PC-3 (cell line): ENCODE measurements around the gene ABHD15. TPM values are rescaled to one million over a fixed set of nuclear protein-coding genes. Genes with fewer than 3 reads are reported as not detected.

Experiments
- ATAC-seq: fragments of 200-7000 bp; cut with Tn5 transposase; 2 replicates; pipeline ENCODE4 v1.9.1; 2020; ENCODE audit warnings: mild to moderate bottlenecking, moderate library complexity
- BruUV-seq: library from RNA; stranded (reverse); fragments of 400-500 nt; replicated peaks from 2 replicates; lab custom pipeline; 2021; lab: Mats Ljungman, UMichigan
- CTCF ChIA-PET: fragments of 300-600 bp; sonication (Branson Sonifier 250); formaldehyde crosslinking; loops from one replicate; lab custom pipeline; 2022; ENCODE audit warnings: antibody characterized with exemption; lab: Charles Lee
- POLR2A ChIA-PET: fragments of 300-600 bp; sonication (Branson Sonifier 250); formaldehyde crosslinking; loops from one replicate; lab custom pipeline; 2022; ENCODE audit warnings: antibody characterized with exemption; ENCODE audit not compliant: unreplicated experiment; lab: Charles Lee
- DNase-seq: peaks from one replicate; pipeline ENCODE4 v3.0.0-alpha.2; 2015
- H2AFZ ChIP-seq: fragments of 300-600 bp; sonication (generic); 2 replicates; pipeline ENCODE4 v1.6.0; 2016; ENCODE audit warnings: antibody characterized with exemption, low read length
- H3F3A ChIP-seq: fragments of 300-600 bp; sonication (generic); one replicate; pipeline ENCODE4 v1.6.0; 2017; ENCODE audit warnings: antibody characterized with exemption, low read length, control low read depth, mild to moderate bottlenecking; ENCODE audit not compliant: unreplicated experiment
- H3K27ac ChIP-seq: fragments of 300-600 bp; sonication (generic); 2 replicates; pipeline ENCODE4 v1.5.1; 2016; ENCODE audit warnings: mild to moderate bottlenecking, low read length
- H3K27me3 ChIP-seq: fragments of 300-600 bp; sonication (generic); 2 replicates; pipeline ENCODE4 v1.6.1; 2016; ENCODE audit warnings: low read length, mixed read lengths
- H3K36me3 ChIP-seq: fragments of 300-600 bp; sonication (generic); 2 replicates; pipeline ENCODE4 v1.6.1; 2016; ENCODE audit warnings: low read depth, mixed run types, low read length, mixed read lengths
- H3K4me1 ChIP-seq: fragments of 300-600 bp; sonication (generic); 2 replicates; pipeline ENCODE4 v1.5.1; 2016; ENCODE audit warnings: low read length; ENCODE audit not compliant: insufficient read depth
- H3K4me2 ChIP-seq: fragments of 300-600 bp; sonication (generic); 2 replicates; pipeline ENCODE4 v1.6.0; 2016; ENCODE audit warnings: low read length
- H3K4me3 ChIP-seq: fragments of 300-600 bp; sonication (generic); 2 replicates; pipeline ENCODE4 v1.5.1; 2016; ENCODE audit warnings: mild to moderate bottlenecking, low read length, mixed read lengths
- H3K79me2 ChIP-seq: fragments of 300-600 bp; sonication (generic); 2 replicates; pipeline ENCODE4 v1.6.1; 2017; ENCODE audit warnings: low read length, mixed read lengths
- H3K9ac ChIP-seq: fragments of 300-600 bp; sonication (generic); 2 replicates; pipeline ENCODE4 v1.6.0; 2016; ENCODE audit warnings: mild to moderate bottlenecking, low read length
- H3K9me2 ChIP-seq: fragments of 300-600 bp; sonication (generic); replicated peaks from 2 replicates; pipeline ENCODE4 v1.6.1; 2016; ENCODE audit warnings: mixed run types, low read length, mixed read lengths
- H3K9me3 ChIP-seq: fragments of 300-600 bp; sonication (generic); 2 replicates; pipeline ENCODE4 v1.6.1; 2016; ENCODE audit warnings: low read length, mixed read lengths
- H4K20me1 ChIP-seq: fragments of 300-600 bp; sonication (generic); 2 replicates; pipeline ENCODE4 v1.6.1; 2016; ENCODE audit warnings: low read length, mixed read lengths
- EZH2 ChIP-seq: fragments of 300-600 bp; sonication (generic); IDR thresholded peaks from one replicate; pipeline ENCODE4 v1.6.1; 2017; ENCODE audit warnings: antibody characterized with exemption, mild to moderate bottlenecking, low read length; ENCODE audit not compliant: unreplicated experiment
- EZH2phosphoT487 ChIP-seq: fragments of 300-600 bp; sonication (generic); IDR thresholded peaks from 2 replicates; pipeline ENCODE4 v1.6.1; 2018; ENCODE audit warnings: mild to moderate bottlenecking, antibody characterized with exemption, low read length, borderline replicate concordance
- intact Hi-C: fragments of 100-400 bp; cut with micrococcal nuclease; formaldehyde crosslinking; loops from 2 replicates; pipeline ENCODE4 v1.9.0; 2023
- total RNA-seq: library from RNA; depleted of rRNA; stranded (reverse); fragments of >200 nt; gene quantifications from 2 replicates; pipeline ENCODE4 v1.2.3, GENCODE V29; 2014; rRNA removed
- TF ChIP-seq, protein P1 (sequence below): fragments of 300-600 bp; sonication (generic); conservative IDR thresholded peaks from 2 replicates; pipeline ENCODE4 v1.5.1; 2017; ENCODE audit warnings: antibody characterized with exemption, low read depth, mild to moderate bottlenecking, low read length

ABHD15 gene
- total RNA-seq, 1 experiment from 2014 or later: 6.3 TPM

GRCh38 chr17:29518359-29518758, 48.5 kb downstream of the ABHD15 start:
- H3K4me2 ChIP-seq: no peak overlapping the region
- H3K27me3 ChIP-seq: no peaks in the 10 kb centered on the region
- no peak for ATAC-seq
- H3K9ac ChIP-seq: no peak overlapping the region
- CTCF ChIA-PET: no interaction called here
- H2AFZ ChIP-seq: no peak overlapping the region
- POLR2A ChIA-PET: no interaction called here
- intact Hi-C loops: no loop called here
- H3K4me1 ChIP-seq: no peaks in the 10 kb centered on the region
- H4K20me1 ChIP-seq: no peaks in the 10 kb centered on the region
- H3K9me3 ChIP-seq: no peaks in the 10 kb centered on the region
- no TSS peak for BruUV-seq
- H3K4me3 ChIP-seq: no peak overlapping the region
- TF ChIP-seq EZH2: no peak
- TF ChIP-seq, protein P1, sequence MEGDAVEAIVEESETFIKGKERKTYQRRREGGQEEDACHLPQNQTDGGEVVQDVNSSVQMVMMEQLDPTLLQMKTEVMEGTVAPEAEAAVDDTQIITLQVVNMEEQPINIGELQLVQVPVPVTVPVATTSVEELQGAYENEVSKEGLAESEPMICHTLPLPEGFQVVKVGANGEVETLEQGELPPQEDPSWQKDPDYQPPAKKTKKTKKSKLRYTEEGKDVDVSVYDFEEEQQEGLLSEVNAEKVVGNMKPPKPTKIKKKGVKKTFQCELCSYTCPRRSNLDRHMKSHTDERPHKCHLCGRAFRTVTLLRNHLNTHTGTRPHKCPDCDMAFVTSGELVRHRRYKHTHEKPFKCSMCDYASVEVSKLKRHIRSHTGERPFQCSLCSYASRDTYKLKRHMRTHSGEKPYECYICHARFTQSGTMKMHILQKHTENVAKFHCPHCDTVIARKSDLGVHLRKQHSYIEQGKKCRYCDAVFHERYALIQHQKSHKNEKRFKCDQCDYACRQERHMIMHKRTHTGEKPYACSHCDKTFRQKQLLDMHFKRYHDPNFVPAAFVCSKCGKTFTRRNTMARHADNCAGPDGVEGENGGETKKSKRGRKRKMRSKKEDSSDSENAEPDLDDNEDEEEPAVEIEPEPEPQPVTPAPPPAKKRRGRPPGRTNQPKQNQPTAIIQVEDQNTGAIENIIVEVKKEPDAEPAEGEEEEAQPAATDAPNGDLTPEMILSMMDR: no peak
- TF ChIP-seq EZH2phosphoT487: no peak
- no peaks in the 10 kb centered on the region for H3K9me2 ChIP-seq
- H3K79me2 ChIP-seq: no peaks in the 10 kb centered on the region
- DNase-seq: no peak
- H3K27ac ChIP-seq: no peak overlapping the region
- H3K36me3 ChIP-seq: no peaks in the 10 kb centered on the region
- H3F3A ChIP-seq: no peaks in the 10 kb centered on the region

- POLR2A ChIA-PET: no interaction called here
- BruUV-seq: no TSS peak
Measured at GRCh38 chr17:29514792-29515191, 52.0 kb downstream of the ABHD15 start.

GRCh38 chr17:29510953-29511352, 55.9 kb downstream of the ABHD15 start:
- H2AFZ ChIP-seq: no peak overlapping the region
- no peaks in the 10 kb centered on the region for H3K4me1 ChIP-seq
- H3K36me3 ChIP-seq: no peaks in the 10 kb centered on the region
- no peaks in the 10 kb centered on the region for H3K9me3 ChIP-seq
- DNase-seq (no peak), ATAC-seq (no peak)
- POLR2A ChIA-PET: no interaction called here
- H3K4me2 ChIP-seq: no peak overlapping the region
- H3K4me3 ChIP-seq: no peak overlapping the region
- CTCF ChIA-PET: no interaction called here
- H3K79me2 ChIP-seq: no peaks in the 10 kb centered on the region
- H3F3A ChIP-seq: no peaks in the 10 kb centered on the region
- H3K27ac ChIP-seq: no peak overlapping the region
- no peaks in the 10 kb centered on the region for H4K20me1 ChIP-seq
- intact Hi-C loops: no loop called here
- BruUV-seq: no TSS peak
- H3K9me2 ChIP-seq: no peaks in the 10 kb centered on the region
- H3K9ac ChIP-seq: no peak overlapping the region
- no peaks in the 10 kb centered on the region for H3K27me3 ChIP-seq
- TF ChIP-seq, protein P1: no peak
- TF ChIP-seq EZH2phosphoT487: no peak
- no peak for TF ChIP-seq EZH2

More at GRCh38 chr17:29514792-29515191, 52.0 kb downstream of the ABHD15 start:
- Histone ChIP-seq H3K4me1 (no peaks in the 10 kb centered on the region), H3K9ac (no peak overlapping the region), H3K79me2 (no peaks in the 10 kb centered on the region), H3K9me2 (no peaks in the 10 kb centered on the region), H2AFZ (no peak overlapping the region), H3K9me3 (no peaks in the 10 kb centered on the region), H3K36me3 (no peaks in the 10 kb centered on the region), H4K20me1 (no peaks in the 10 kb centered on the region), H3K4me2 (no peak overlapping the region), H3K27ac (no peak overlapping the region), H3K27me3 (no peaks in the 10 kb centered on the region), H3K4me3 (no peak overlapping the region), H3F3A (no peaks in the 10 kb centered on the region)
- intact Hi-C loops: no loop called here
- no peak for ATAC-seq
- no peak for TF ChIP-seq EZH2
- TF ChIP-seq, protein P1: no peak
- no peak for DNase-seq
- CTCF ChIA-PET: no interaction called here

Other genes with a start within 250 kb of the ABHD15 start
- 17.3 and 21.3 TPM in 2 replicates for gene TAOK1, start 176.7 kb downstream of the ABHD15 start, total RNA-seq
- 45.0 and 61.7 TPM in 2 replicates for gene TP53I13, start 1.7 kb upstream of the ABHD15 start, total RNA-seq
- gene GIT1, start 22.6 kb upstream of the ABHD15 start, total RNA-seq: 24.2 and 32.2 TPM in 2 replicates
- 11.2 and 11.5 TPM in 2 replicates for gene ANKRD13B, start 26.1 kb upstream of the ABHD15 start, total RNA-seq
- 0.44 and 0.58 TPM in 2 replicates for gene CORO6, start 55.9 kb upstream of the ABHD15 start, total RNA-seq